ENCODE measurements around the gene ECE2. TPM values are rescaled to one million over a fixed set of nuclear protein-coding genes. Genes with fewer than 3 reads are reported as not detected.
A peak's percentile ranks its signal among the peaks of the same experiment; 100 is the strongest.

Gene ECE2
- total RNA-seq, 1 donor from 2014 or later = not detected

DNA sequence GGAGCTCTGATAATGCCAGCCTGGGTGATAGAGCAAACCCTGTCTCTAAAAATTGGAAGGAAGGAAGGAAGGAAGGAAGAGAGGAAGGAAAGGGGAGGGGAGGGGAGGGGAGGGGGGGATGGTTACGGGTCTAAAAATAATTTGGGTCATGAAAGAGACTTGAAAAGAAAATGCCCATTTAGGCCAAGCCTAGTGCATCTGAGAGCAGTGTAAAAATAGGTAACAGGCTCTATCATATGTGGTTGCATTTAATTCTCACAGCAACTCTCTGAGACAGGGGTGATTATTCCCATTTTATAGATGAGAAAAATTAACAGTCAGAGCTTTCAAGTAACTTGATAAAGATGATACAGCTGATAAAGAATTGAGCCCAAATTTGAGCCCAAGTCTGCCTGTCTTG lies 3.6 kb upstream of the ECE2 start:
- Mint-ChIP-seq H3K27me3 (ENCODE audit: low read depth) (peaks cover 84% of the 10 kb centered on the region), H3K4me3 (no peak overlapping the region), H3K36me3 (no peaks in the 10 kb centered on the region)

DNA sequence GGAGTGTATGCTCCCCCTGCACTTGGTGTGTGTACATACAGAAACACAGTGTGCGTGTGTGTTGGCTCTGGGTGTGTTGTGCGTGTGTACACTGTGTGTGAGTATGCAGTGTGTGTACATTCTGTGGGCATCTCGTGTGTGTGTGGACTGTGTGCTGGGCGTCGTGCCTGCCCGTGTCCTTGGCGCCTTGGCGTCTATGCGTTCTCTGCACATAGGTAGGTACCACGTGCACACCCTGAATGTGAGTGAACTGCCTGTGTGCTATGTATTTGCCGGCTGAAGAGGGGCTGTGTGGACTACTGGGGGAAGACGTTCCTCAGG lies 481 bp upstream of the ECE2 start:
- DNase-seq (ENCODE audit: low spot score in 2 of 2, unreplicated experiment in 2 of 2) = no peak
- H3K27ac Mint-ChIP-seq = no peak overlapping the region
- H3K27me3 Mint-ChIP-seq (ENCODE audit: low read depth) = peaks cover 90% of the 10 kb centered on the region
- H3K4me1 Mint-ChIP-seq = no peaks in the 10 kb centered on the region
- TF ChIP-seq, protein P1, sequence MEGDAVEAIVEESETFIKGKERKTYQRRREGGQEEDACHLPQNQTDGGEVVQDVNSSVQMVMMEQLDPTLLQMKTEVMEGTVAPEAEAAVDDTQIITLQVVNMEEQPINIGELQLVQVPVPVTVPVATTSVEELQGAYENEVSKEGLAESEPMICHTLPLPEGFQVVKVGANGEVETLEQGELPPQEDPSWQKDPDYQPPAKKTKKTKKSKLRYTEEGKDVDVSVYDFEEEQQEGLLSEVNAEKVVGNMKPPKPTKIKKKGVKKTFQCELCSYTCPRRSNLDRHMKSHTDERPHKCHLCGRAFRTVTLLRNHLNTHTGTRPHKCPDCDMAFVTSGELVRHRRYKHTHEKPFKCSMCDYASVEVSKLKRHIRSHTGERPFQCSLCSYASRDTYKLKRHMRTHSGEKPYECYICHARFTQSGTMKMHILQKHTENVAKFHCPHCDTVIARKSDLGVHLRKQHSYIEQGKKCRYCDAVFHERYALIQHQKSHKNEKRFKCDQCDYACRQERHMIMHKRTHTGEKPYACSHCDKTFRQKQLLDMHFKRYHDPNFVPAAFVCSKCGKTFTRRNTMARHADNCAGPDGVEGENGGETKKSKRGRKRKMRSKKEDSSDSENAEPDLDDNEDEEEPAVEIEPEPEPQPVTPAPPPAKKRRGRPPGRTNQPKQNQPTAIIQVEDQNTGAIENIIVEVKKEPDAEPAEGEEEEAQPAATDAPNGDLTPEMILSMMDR (IDR thresholded peaks at IDR 0.05; ENCODE audit: unreplicated experiment) = no peak
- no peaks in the 10 kb centered on the region for H3K9me3 Mint-ChIP-seq
- no peaks in the 10 kb centered on the region for H3K36me3 Mint-ChIP-seq
- H3K4me3 Mint-ChIP-seq = peak overlapping the region; percentile 3

More for the DNA sequence above, 3.6 kb upstream of the ECE2 start:
- DNase-seq (ENCODE audit: low spot score in 2 of 2, unreplicated experiment in 2 of 2) = no peak
- Mint-ChIP-seq H3K4me1 (no peaks in the 10 kb centered on the region), H3K27ac (no peak overlapping the region), H3K9me3 (peaks cover 2% of the 10 kb centered on the region)
- TF ChIP-seq, protein P1 (IDR thresholded peaks at IDR 0.05; ENCODE audit: unreplicated experiment) = no peak

DNA sequence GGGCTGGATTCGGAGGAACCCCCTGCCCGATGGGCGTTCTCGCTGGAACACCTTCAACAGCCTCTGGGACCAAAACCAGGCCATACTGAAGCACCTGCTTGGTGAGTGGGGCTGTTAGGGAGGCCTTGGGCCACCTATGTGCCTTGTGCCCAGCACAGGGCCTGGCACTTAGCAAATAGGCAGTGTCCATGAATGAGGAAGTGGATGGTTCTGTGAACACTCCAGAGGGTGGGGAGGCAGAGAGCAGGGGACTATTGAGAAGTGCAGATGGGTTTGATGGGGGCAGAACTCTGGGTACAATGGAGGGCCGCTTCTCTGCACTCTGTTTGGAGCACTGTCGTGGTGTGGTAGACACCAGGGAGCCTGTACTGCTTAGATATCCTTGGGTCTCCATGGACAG lies 1.5 kb downstream of the ECE2 start:
- no peaks in the 10 kb centered on the region for H3K4me1 Mint-ChIP-seq
- TF ChIP-seq, protein P1 (IDR thresholded peaks at IDR 0.05; ENCODE audit: unreplicated experiment) = no peak
- H3K9me3 Mint-ChIP-seq = no peaks in the 10 kb centered on the region
- no peak overlapping the region for H3K27ac Mint-ChIP-seq
- no peak overlapping the region for H3K4me3 Mint-ChIP-seq
- DNase-seq (ENCODE audit: low spot score in 2 of 2, unreplicated experiment in 2 of 2) = no peak
- H3K27me3 Mint-ChIP-seq (ENCODE audit: low read depth) = peaks cover 91% of the 10 kb centered on the region
- H3K36me3 Mint-ChIP-seq = no peaks in the 10 kb centered on the region

DNA sequence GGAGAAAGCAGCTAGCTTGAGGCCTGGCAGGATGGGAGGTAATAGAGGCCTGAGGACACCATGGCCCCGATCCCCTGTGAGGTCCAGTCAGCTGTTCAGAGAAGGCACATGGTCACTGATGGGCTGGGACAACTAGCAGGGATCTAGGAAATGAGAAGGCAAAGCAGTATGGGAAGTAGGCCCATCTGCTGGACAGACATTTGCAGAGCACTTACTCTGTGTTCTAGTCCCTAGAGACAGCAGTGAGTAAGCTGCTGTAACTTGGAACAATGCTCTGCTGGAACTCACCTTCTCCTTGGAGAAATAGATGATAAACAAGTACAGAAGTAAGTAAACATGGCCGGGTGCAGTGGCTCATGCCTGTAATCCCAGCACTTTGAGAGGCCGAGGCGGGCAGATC lies 7.1 kb downstream of the ECE2 start:
- H3K4me1 Mint-ChIP-seq = no peaks in the 10 kb centered on the region
- H3K9me3 Mint-ChIP-seq = no peaks in the 10 kb centered on the region
- no peaks in the 10 kb centered on the region for H3K36me3 Mint-ChIP-seq
- H3K27ac Mint-ChIP-seq = no peak overlapping the region
- H3K4me3 Mint-ChIP-seq = no peak overlapping the region
- H3K27me3 Mint-ChIP-seq (ENCODE audit: low read depth) = peaks cover 74% of the 10 kb centered on the region
- DNase-seq (ENCODE audit: low spot score in 2 of 2, unreplicated experiment in 2 of 2) = no peak
- TF ChIP-seq, protein P1 (IDR thresholded peaks at IDR 0.05; ENCODE audit: unreplicated experiment) = no peak

DNA sequence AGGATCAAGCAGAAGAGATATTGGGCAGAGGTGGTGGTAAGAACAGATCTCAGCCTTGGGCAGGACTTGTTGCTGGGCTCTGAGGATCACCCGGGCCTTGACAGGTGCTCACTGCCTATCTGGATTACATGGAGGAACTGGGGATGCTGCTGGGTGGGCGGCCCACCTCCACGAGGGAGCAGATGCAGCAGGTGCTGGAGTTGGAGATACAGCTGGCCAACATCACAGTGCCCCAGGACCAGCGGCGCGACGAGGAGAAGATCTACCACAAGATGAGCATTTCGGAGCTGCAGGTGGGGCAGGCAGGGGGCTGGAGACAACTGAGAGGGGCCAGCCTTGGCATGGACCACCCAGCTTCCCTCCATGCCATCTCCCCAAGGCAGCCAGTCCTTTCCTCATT lies 7.9 kb downstream of the ECE2 start:
- H3K27me3 Mint-ChIP-seq (ENCODE audit: low read depth) = peaks cover 71% of the 10 kb centered on the region

More for the DNA sequence above, 7.9 kb downstream of the ECE2 start:
- DNase-seq (ENCODE audit: low spot score in 2 of 2, unreplicated experiment in 2 of 2) = no peak
- H3K27ac Mint-ChIP-seq = no peak overlapping the region
- no peak overlapping the region for H3K4me3 Mint-ChIP-seq
- no peaks in the 10 kb centered on the region for H3K36me3 Mint-ChIP-seq
- no peaks in the 10 kb centered on the region for H3K9me3 Mint-ChIP-seq
- no peaks in the 10 kb centered on the region for H3K4me1 Mint-ChIP-seq
- TF ChIP-seq, protein P1 (IDR thresholded peaks at IDR 0.05; ENCODE audit: unreplicated experiment) = no peak

Data from mesothelial cell of epicardium (in vitro differentiated cells).